Caco-2 (cell line): Measurements from ENCODE around the gene PDE1C. TPM values are rescaled to one million over a fixed set of nuclear protein-coding genes. Genes with fewer than 3 reads are reported as not detected.
"Not testable (repeated sequence)": the region's sequence is repeated elsewhere in the genome, so short reads cannot be mapped to it uniquely, and the experiment has no call there.

ENCODE experiments used
- BruUV-seq: library from RNA; stranded (reverse); fragments of 400-500 nt; replicated peaks from 2 replicates; lab custom pipeline; 2021; lab: Mats Ljungman, UMichigan
- CTCF ChIA-PET: fragments of 300-600 bp; sonication (Branson Sonifier 250); formaldehyde crosslinking; loops from one replicate; lab custom pipeline; 2022; ENCODE audit warnings: antibody characterized with exemption; lab: Charles Lee
- POLR2A ChIA-PET: fragments of 300-600 bp; sonication (Branson Sonifier 250); formaldehyde crosslinking; loops from one replicate; lab custom pipeline; 2022; ENCODE audit warnings: antibody characterized with exemption; lab: Charles Lee
- DNase-seq, 2 experiments: peaks; one replicate each; pipeline versions ENCODE4 v3.0.0 to v3.0.0-alpha.2; 2020 to 2022
- H3K27me3 ChIP-seq: replicated peaks from 2 replicates; pipeline ENCODE4 v1.6.0; 2011; ENCODE audit warnings: low read length; ENCODE audit not compliant: control insufficient read depth, insufficient read depth
- H3K36me3 ChIP-seq: 2 replicates; pipeline ENCODE4 v1.5.1; 2011; ENCODE audit warnings: low read length; ENCODE audit not compliant: control insufficient read depth, insufficient read depth
- H3K4me1 ChIP-seq: fragments of 250-450 bp; sonication (Bioruptor Pico); 2 replicates; pipeline ENCODE4 v1.5.1; 2020; ENCODE audit warnings: mild to moderate bottlenecking
- H3K4me3 ChIP-seq: 2 replicates; pipeline ENCODE4 v1.5.1; 2011; ENCODE audit warnings: low read depth, mild to moderate bottlenecking, control low read depth, low read length
- H3K9me3 ChIP-seq: fragments of 250-450 bp; sonication (Bioruptor Pico); 2 replicates; pipeline ENCODE4 v1.5.1; 2020; ENCODE audit warnings: mild to moderate bottlenecking, moderate library complexity
- H3K27ac Mint-ChIP-seq: one replicate; pipeline ENCODE4 v1.8.0; 2022; ENCODE audit warnings: mixed read lengths; ENCODE audit not compliant: unreplicated experiment
- H3K27me3 Mint-ChIP-seq: one replicate; pipeline ENCODE4 v1.8.0; 2022; ENCODE audit warnings: mixed read lengths; ENCODE audit not compliant: insufficient read depth, unreplicated experiment
- H3K36me3 Mint-ChIP-seq: one replicate; pipeline ENCODE4 v1.8.0; 2022; ENCODE audit warnings: mild to moderate bottlenecking, mixed read lengths; ENCODE audit not compliant: insufficient read depth, unreplicated experiment
- H3K4me1 Mint-ChIP-seq: one replicate; pipeline ENCODE4 v1.8.0; 2022; ENCODE audit warnings: low read depth, mixed read lengths; ENCODE audit not compliant: unreplicated experiment
- H3K4me3 Mint-ChIP-seq: one replicate; pipeline ENCODE4 v1.8.0; 2022; ENCODE audit warnings: mild to moderate bottlenecking, moderate library complexity, mixed read lengths; ENCODE audit not compliant: unreplicated experiment
- H3K9me3 Mint-ChIP-seq: one replicate; pipeline ENCODE4 v1.8.0; 2022; ENCODE audit warnings: mixed read lengths; ENCODE audit not compliant: unreplicated experiment
- intact Hi-C: fragments of 100-400 bp; cut with micrococcal nuclease; formaldehyde crosslinking; loops from one replicate; pipeline ENCODE4 v1.10.0; 2022; ENCODE audit not compliant: unreplicated experiment
- total RNA-seq: library from RNA; stranded (reverse); gene quantifications from 2 replicates; pipeline ENCODE4 v1.2.3, GENCODE V29; 2022
- TF ChIP-seq, protein P1 (sequence below), 2 experiments: fragments of 200-600 bp in 1 of 2; IDR thresholded peaks; 1 replicate in 1 of 2; 2 replicates in 1 of 2; pipeline versions ENCODE4 v1.5.1 to v1.8.0; 2011 to 2022; ENCODE audit warnings: antibody characterized with exemption in 1 of 2, control low read depth in 1 of 2, inconsistent platforms in 1 of 2, low read depth in 1 of 2, low read length in 1 of 2, mild to moderate bottlenecking in 1 of 2, moderate library complexity in 1 of 2; ENCODE audit not compliant: insufficient read depth in 1 of 2, severe bottlenecking in 1 of 2, unreplicated experiment in 1 of 2

Gene PDE1C
- total RNA-seq, 1 experiment from 2014 or later, result not detected

DNA sequence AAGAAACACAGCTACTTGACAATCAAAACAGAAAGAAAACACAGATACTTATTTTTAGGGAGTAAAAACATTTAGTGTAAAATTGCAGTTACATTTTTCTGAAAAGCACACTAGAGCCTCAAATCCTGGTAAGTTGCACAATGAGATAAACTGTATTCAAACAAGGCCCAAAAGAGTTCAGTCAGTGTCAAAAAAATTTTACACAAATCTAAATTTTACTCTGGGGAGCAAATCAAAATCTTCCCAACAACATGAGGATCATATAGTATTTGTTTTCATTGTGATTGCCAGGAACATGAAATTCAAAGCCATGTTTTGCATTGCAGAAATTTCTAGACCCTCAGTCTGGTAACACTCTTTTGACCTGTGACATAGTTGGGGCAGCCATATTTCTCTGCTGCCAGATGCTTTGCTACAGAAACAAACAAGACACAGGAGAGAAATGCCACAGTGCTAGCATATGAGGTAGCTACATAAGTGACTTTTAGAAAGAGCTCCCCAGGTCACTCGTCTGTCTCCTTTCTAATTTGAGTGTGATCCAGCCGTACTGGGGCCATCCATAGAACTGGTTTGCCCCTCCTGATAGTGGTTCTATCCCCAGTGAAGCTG lies 49.6 kb downstream of the PDE1C start:
- H3K4me3 ChIP-seq, result no peak overlapping the region
- no peak for DNase-seq
- no TSS peak for BruUV-seq
- ChIA-PET POLR2A (no interaction called here), CTCF (no interaction called here)
- peaks cover 12% of the 10 kb centered on the region for H3K4me1 Mint-ChIP-seq
- H3K4me3 Mint-ChIP-seq, result no peak overlapping the region
- H3K4me1 ChIP-seq, result peaks cover 4% of the 10 kb centered on the region; the same call in 1 of the 2 replicates
- H3K27me3 Mint-ChIP-seq, result peaks cover 5% of the 10 kb centered on the region
- no peaks in the 10 kb centered on the region for H3K36me3 ChIP-seq
- no peak overlapping the region for H3K27ac Mint-ChIP-seq
- H3K27me3 ChIP-seq, result no peaks in the 10 kb centered on the region
- intact Hi-C loops, result no loop called here
- no peaks in the 10 kb centered on the region for H3K9me3 ChIP-seq
- H3K9me3 Mint-ChIP-seq, result no peaks in the 10 kb centered on the region
- TF ChIP-seq, protein P1, sequence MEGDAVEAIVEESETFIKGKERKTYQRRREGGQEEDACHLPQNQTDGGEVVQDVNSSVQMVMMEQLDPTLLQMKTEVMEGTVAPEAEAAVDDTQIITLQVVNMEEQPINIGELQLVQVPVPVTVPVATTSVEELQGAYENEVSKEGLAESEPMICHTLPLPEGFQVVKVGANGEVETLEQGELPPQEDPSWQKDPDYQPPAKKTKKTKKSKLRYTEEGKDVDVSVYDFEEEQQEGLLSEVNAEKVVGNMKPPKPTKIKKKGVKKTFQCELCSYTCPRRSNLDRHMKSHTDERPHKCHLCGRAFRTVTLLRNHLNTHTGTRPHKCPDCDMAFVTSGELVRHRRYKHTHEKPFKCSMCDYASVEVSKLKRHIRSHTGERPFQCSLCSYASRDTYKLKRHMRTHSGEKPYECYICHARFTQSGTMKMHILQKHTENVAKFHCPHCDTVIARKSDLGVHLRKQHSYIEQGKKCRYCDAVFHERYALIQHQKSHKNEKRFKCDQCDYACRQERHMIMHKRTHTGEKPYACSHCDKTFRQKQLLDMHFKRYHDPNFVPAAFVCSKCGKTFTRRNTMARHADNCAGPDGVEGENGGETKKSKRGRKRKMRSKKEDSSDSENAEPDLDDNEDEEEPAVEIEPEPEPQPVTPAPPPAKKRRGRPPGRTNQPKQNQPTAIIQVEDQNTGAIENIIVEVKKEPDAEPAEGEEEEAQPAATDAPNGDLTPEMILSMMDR (IDR thresholded peaks at IDR 0.05; ENCODE audit: insufficient read depth in 1 of 2, low read depth in 1 of 2, low read length in 1 of 2, severe bottlenecking in 1 of 2, unreplicated experiment in 1 of 2), result no peak
- H3K36me3 Mint-ChIP-seq, result no peaks in the 10 kb centered on the region

GRCh38 chr7:32018845-32019578 lies 51.2 kb downstream of the PDE1C start:
- Histone ChIP-seq H3K4me3 (no peak overlapping the region), H3K9me3 (no peaks in the 10 kb centered on the region), H3K36me3 (no peaks in the 10 kb centered on the region), H3K27me3 (no peaks in the 10 kb centered on the region), H3K4me1 (peaks cover 4% of the 10 kb centered on the region; the same call in 1 of the 2 replicates)
- Mint-ChIP-seq H3K4me3 (no peak overlapping the region), H3K27ac (no peak overlapping the region), H3K36me3 (no peaks in the 10 kb centered on the region), H3K4me1 (peaks cover 12% of the 10 kb centered on the region), H3K27me3 (peaks cover 5% of the 10 kb centered on the region), H3K9me3 (no peaks in the 10 kb centered on the region)
- intact Hi-C loops, result no loop called here
- TF ChIP-seq, protein P1 (IDR thresholded peaks at IDR 0.05; ENCODE audit: insufficient read depth in 1 of 2, low read depth in 1 of 2, low read length in 1 of 2, severe bottlenecking in 1 of 2, unreplicated experiment in 1 of 2), result no peak
- no TSS peak for BruUV-seq
- ChIA-PET CTCF (no interaction called here), POLR2A (no interaction called here)
- DNase-seq, result no peak

DNA sequence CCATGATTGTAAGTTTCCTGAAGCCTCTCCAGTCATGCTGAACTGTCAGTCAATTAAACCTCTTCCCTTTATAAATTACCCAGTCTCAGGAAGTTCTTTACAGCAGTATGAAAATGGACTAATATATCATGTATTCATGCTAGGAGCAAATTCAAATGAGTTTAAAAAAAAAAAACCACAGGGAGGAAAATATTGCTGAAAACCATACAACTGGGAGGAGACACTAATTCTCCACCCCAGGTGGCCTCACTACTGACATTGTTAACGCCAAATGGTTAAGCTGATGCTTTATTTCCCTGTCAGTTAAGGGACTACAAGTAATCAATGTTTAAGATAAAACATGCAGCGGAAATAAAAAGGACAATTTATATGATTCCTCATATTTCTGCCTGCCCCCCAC lies 55.1 kb downstream of the PDE1C start:
- no peaks in the 10 kb centered on the region for H3K27me3 Mint-ChIP-seq
- H3K4me1 ChIP-seq, result peaks cover 4% of the 10 kb centered on the region; the same call in 1 of the 2 replicates
- no peak overlapping the region for H3K4me3 ChIP-seq
- peaks cover 12% of the 10 kb centered on the region for H3K4me1 Mint-ChIP-seq
- ChIA-PET POLR2A (no interaction called here), CTCF (no interaction called here)
- intact Hi-C loops, result no loop called here
- no peaks in the 10 kb centered on the region for H3K36me3 ChIP-seq
- H3K27ac Mint-ChIP-seq, result no peak overlapping the region
- no peak overlapping the region for H3K4me3 Mint-ChIP-seq
- peaks cover 9% of the 10 kb centered on the region for H3K9me3 Mint-ChIP-seq
- no peak for DNase-seq
- no peaks in the 10 kb centered on the region for H3K27me3 ChIP-seq
- no peaks in the 10 kb centered on the region for H3K36me3 Mint-ChIP-seq
- no TSS peak for BruUV-seq
- H3K9me3 ChIP-seq, result no peaks in the 10 kb centered on the region
- TF ChIP-seq, protein P1 (IDR thresholded peaks at IDR 0.05; ENCODE audit: insufficient read depth in 1 of 2, low read depth in 1 of 2, low read length in 1 of 2, severe bottlenecking in 1 of 2, unreplicated experiment in 1 of 2), result no peak

DNA sequence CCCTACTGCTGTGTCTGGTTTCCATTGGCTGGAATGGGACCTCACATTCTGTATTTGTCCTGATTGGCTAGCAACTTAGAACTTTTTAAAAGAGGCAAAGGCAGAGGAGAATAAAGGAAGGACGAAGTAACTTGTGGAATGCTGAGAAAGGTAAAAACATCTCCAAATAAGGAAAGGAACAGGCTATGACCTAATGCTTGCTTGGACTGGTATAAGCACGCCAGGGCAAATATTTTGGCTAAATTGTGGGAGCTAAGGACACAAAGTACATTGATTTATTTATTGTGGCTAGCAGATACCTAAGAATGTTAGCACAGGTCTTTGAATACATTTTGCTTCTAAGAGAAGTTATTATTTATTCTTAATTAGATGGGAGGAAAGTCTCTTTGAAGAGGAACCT lies 56.7 kb downstream of the PDE1C start:
- H3K4me1 ChIP-seq, H3K9me3 ChIP-seq, H3K27me3 Mint-ChIP-seq, intact Hi-C loops, H3K36me3 Mint-ChIP-seq, H3K27me3 ChIP-seq, H3K4me3 ChIP-seq, H3K4me3 Mint-ChIP-seq, DNase-seq, H3K4me1 Mint-ChIP-seq, H3K27ac Mint-ChIP-seq, BruUV-seq, POLR2A ChIA-PET, H3K9me3 Mint-ChIP-seq, H3K36me3 ChIP-seq, CTCF ChIA-PET: not testable (repeated sequence)
